A549 (cell line): ENCODE measurements around the gene BRD1. TPM values are rescaled to one million over a fixed set of nuclear protein-coding genes. Genes with fewer than 3 reads are reported as not detected.

ENCODE experiments used
- ATAC-seq, 2 experiments: fragments of 200-7000 bp in 1 of 2; fragments of >200 bp in 1 of 2; cut with Nextera tagmentation in 1 of 2; cut with Tn5 transposase in 1 of 2; 3 replicates each; pipeline versions ENCODE4 v1.8.0 to v1.9.1; 2018 to 2020; ENCODE audit warnings: mild to moderate bottlenecking in 1 of 2, moderate library complexity in 1 of 2
- CTCF ChIA-PET: fragments of 300-600 bp; sonication (Branson Sonifier 250); formaldehyde crosslinking; extraction: SDS; loops from one replicate; lab custom pipeline; 2021; ENCODE audit warnings: antibody characterized with exemption, inconsistent platforms; lab: Yijun Ruan, JAX
- POLR2A ChIA-PET: fragments of 350-600 bp; formaldehyde crosslinking; extraction: SDS; loops from one replicate; lab custom pipeline; 2021; ENCODE audit warnings: antibody characterized with exemption, inconsistent platforms; lab: Yijun Ruan, JAX
- DNase-seq, 2 experiments: peaks; one replicate each; pipeline versions ENCODE4 v3.0.0 to v3.0.0-alpha.2; 2011 to 2016; ENCODE audit warnings: low read depth in 1 of 2, low spot score in 1 of 2
- FAIRE-seq: peaks from 2 replicates; lab custom pipeline; 2011; peaks lifted over from hg19 to GRCh38; lab: Jason Lieb, UNC
- H3K27ac ChIP-seq, 2 experiments: fragments of >200 bp; sonication (Bioruptor Twin); formaldehyde crosslinking; 3 replicates each; pipeline ENCODE4 v1.5.1; 2016 to 2017
- H3K4me1 ChIP-seq: fragments of >200 bp; sonication (Bioruptor Twin); formaldehyde crosslinking; 3 replicates; pipeline ENCODE4 v1.6.1; 2016
- H3K4me2 ChIP-seq: fragments of >200 bp; sonication (Bioruptor Twin); formaldehyde crosslinking; 3 replicates; pipeline ENCODE4 v1.6.1; 2016
- H3K4me3 ChIP-seq: fragments of >200 bp; sonication (Bioruptor Twin); formaldehyde crosslinking; 3 replicates; pipeline ENCODE4 v1.5.1; 2016
- H3K9me3 ChIP-seq: fragments of >200 bp; sonication (Bioruptor Twin); formaldehyde crosslinking; 3 replicates; pipeline ENCODE4 v1.6.1; 2016
- CEBPB ChIP-seq, 2 experiments: fragments of >200 bp in 1 of 2; sonication (Bioruptor Twin) in 1 of 2; formaldehyde crosslinking in 1 of 2; IDR thresholded peaks; 2 replicates each; pipeline ENCODE4 v1.6.1; 2012 to 2016
- CHD2 ChIP-seq: fragments of 150-350 bp; IDR thresholded peaks from 2 replicates; pipeline ENCODE4 v1.6.1; 2014; ENCODE audit warnings: low read length; ENCODE audit not compliant: partially characterized antibody
- CHD4 ChIP-seq: fragments of 200-600 bp; sonication (generic); IDR thresholded peaks from 2 replicates; pipeline ENCODE4 v1.6.1; 2016; ENCODE audit warnings: antibody characterized with exemption, mild to moderate bottlenecking, borderline replicate concordance
- CTCF ChIP-seq: fragments of >200 bp; sonication (Bioruptor Twin); formaldehyde crosslinking; IDR thresholded peaks from 3 replicates; pipeline ENCODE4 v1.5.1; 2016
- ELK1 ChIP-seq: fragments of 150-350 bp; IDR thresholded peaks from 2 replicates; pipeline ENCODE4 v1.6.1; 2014; ENCODE audit warnings: low read depth, mild to moderate bottlenecking, low read length
- GATA3 ChIP-seq: IDR thresholded peaks from 2 replicates; pipeline ENCODE4 v1.6.1; 2012; ENCODE audit warnings: borderline replicate concordance
- HEYL ChIP-seq: fragments of 250-450 bp; sonication (Bioruptor Pico); IDR thresholded peaks from 2 replicates; pipeline ENCODE4 v1.8.0; 2021; ENCODE audit warnings: mild to moderate bottlenecking, moderate library complexity
- HMGXB4 ChIP-seq: fragments of 250-450 bp; sonication (Bioruptor Pico); IDR thresholded peaks from 2 replicates; pipeline ENCODE4 v1.5.0; 2021; ENCODE audit warnings: mild to moderate bottlenecking, moderate library complexity, borderline replicate concordance
- NR3C1 ChIP-seq: fragments of >200 bp; sonication (Bioruptor Twin); formaldehyde crosslinking; IDR thresholded peaks from 3 replicates; pipeline ENCODE4 v1.6.1; 2017
- PBX3 ChIP-seq: IDR thresholded peaks from 2 replicates; pipeline ENCODE4 v1.6.1; 2012
- PHF8 ChIP-seq: fragments of 200-600 bp; sonication (generic); IDR thresholded peaks from 2 replicates; pipeline ENCODE4 v1.6.1; 2016; ENCODE audit warnings: low read depth, mild to moderate bottlenecking, antibody characterized with exemption, moderate library complexity, borderline replicate concordance
- POLR2AphosphoS2 ChIP-seq: conservative IDR thresholded peaks from 2 replicates; pipeline ENCODE4 v1.6.1; 2012; ENCODE audit warnings: low read length, improper control_type of control experiment, inconsistent platforms
- RNF2 ChIP-seq: fragments of 200-600 bp; sonication (generic); IDR thresholded peaks from 2 replicates; pipeline ENCODE4 v1.6.1; 2016; ENCODE audit warnings: low read depth, mild to moderate bottlenecking, antibody characterized with exemption, moderate library complexity, borderline replicate concordance
- SMC3 ChIP-seq: fragments of >200 bp; sonication (Bioruptor Twin); formaldehyde crosslinking; IDR thresholded peaks from 3 replicates; pipeline ENCODE4 v1.6.1; 2018; ENCODE audit warnings: inconsistent platforms
- USF2 ChIP-seq: fragments of 450-650 bp; IDR thresholded peaks from 2 replicates; pipeline ENCODE4 v1.6.1; 2014; ENCODE audit warnings: antibody characterized with exemption
- ZC3H11A ChIP-seq: fragments of 450-650 bp; IDR thresholded peaks from 2 replicates; pipeline ENCODE4 v1.6.1; 2014; ENCODE audit warnings: antibody characterized with exemption, mild to moderate bottlenecking
- WGBS: methylation state at CpG from one replicate; pipeline ENCODE4 v1.1.6; 2017; ENCODE audit errors: missing lambda C conversion rate; 5-methylcytosine and 5-hydroxymethylcytosine counted together
- polyA plus RNA-seq, 4 experiments: library from polyadenylated mRNA; depleted of rRNA in 3 of 4; stranded (reverse); fragments of >200 nt; fragmentation: RNase III in 1 of 4; extraction: RNeasy Plus Mini Kit Qiagen cat#74134 plus additional on column Dnase treatment in 1 of 4; gene quantifications; 2 replicates in 3 of 4; 3 replicates in 1 of 4; pipeline ENCODE4 v1.2.3, GENCODE V29; 2011 to 2017
- TF ChIP-seq, protein P1 (sequence below): fragments of 250-450 bp; sonication (Bioruptor Pico); IDR thresholded peaks from 2 replicates; pipeline ENCODE4 v1.5.0; 2020; ENCODE audit warnings: low read depth, mild to moderate bottlenecking, moderate library complexity
- TF ChIP-seq, protein P2 (sequence below): fragments of >200 bp; sonication (Bioruptor Twin); formaldehyde crosslinking; IDR thresholded peaks from 3 replicates; pipeline ENCODE4 v1.6.1; 2016

BRD1 gene
- polyA plus RNA-seq, 2 of the 4 experiments (the other 2 are of a cell fraction) = 3.7 to 11.5 TPM

DNA sequence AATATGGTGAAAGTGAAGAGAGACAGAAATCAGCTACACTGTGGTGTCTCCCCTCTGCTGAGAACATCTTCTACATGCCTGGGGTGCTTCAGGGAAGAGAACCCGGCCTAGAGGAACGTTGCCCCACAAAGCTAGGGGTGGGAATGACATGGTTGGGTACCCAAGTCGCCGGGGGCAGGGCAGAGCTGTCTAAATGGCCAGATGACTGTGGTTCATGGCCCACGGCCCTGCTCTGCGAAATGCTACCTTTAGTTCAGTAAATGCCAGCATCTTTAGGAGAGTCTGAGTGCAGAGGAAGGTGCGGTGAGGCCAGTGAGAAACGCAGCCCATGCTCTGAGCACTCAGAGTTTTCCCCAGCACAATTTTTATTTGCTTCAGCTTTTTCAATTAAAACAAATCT lies 12.8 kb downstream of the BRD1 start (continued):
- TF ChIP-seq ELK1 (no peak), CHD4 (no peak), POLR2AphosphoS2 (no peak)
- TF ChIP-seq, protein P1, sequence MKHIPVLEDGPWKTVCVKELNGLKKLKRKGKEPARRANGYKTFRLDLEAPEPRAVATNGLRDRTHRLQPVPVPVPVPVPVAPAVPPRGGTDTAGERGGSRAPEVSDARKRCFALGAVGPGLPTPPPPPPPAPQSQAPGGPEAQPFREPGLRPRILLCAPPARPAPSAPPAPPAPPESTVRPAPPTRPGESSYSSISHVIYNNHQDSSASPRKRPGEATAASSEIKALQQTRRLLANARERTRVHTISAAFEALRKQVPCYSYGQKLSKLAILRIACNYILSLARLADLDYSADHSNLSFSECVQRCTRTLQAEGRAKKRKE = no peak

DNA sequence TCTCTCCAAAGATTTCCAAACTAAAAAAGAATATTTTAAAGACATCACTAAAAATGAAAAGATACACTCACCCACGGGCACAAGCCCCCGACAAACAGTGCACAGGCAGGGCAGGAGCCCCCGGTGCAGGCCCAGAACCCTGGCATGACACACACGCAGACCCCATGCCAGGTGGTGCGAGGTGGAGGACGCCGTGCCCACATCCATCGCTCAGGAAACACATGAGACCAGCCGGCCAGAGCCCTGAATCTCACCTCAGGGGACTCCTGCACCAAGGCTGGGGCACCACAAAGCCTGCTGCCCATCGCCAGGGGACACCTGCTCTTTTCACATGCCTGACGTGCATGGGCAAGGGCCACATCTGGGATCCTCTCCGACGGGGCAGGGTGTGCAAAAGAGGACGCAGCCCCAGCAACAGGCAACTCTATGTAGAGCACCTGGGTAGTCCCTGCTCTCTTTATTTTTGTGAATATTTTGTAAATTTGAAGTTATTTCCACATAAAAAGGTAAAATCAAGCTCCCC lies 13.4 kb downstream of the BRD1 start:
- CTCF ChIA-PET = no interaction called here
- no peaks in the 10 kb centered on the region for H3K9me3 ChIP-seq
- no peak for DNase-seq
- WGBS = 92% methylated on average over 11 of the region's 14 CpGs
- H3K4me1 ChIP-seq = peaks cover 16% of the 10 kb centered on the region; the same call in 1 of the 3 replicates
- no peak for ATAC-seq
- no peak overlapping the region for H3K27ac ChIP-seq
- TF ChIP-seq GATA3 = no peak
- TF ChIP-seq, all 56 proteins: peak for 0
- POLR2A ChIA-PET = no interaction called here
- Histone ChIP-seq H3K4me3 (no peak overlapping the region), H3K4me2 (no peak overlapping the region)
- FAIRE-seq = no peak

- peak; percentile 28 to 52; a peak in 4 of 6 replicates for ATAC-seq
- FAIRE-seq = no peak
- DNase-seq = no peak
- 88% methylated on average over 8 of the region's 11 CpGs for WGBS
- H3K9me3 ChIP-seq = no peaks in the 10 kb centered on the region
- ChIA-PET CTCF (interaction anchor here (0.6 to 1.2 kb wide), 2 partner anchors 10 to 17 kb away, joined by 3 to 4 read pairs; no protein-coding TSS in a partner anchor), POLR2A (no interaction called here)
- no peak overlapping the region for H3K4me2 ChIP-seq
- TF ChIP-seq, protein P2, sequence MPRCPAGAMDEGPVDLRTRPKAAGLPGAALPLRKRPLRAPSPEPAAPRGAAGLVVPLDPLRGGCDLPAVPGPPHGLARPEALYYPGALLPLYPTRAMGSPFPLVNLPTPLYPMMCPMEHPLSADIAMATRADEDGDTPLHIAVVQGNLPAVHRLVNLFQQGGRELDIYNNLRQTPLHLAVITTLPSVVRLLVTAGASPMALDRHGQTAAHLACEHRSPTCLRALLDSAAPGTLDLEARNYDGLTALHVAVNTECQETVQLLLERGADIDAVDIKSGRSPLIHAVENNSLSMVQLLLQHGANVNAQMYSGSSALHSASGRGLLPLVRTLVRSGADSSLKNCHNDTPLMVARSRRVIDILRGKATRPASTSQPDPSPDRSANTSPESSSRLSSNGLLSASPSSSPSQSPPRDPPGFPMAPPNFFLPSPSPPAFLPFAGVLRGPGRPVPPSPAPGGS = no peak
- TF ChIP-seq CEBPB (IDR thresholded peaks at IDR 0.05) (no peak), USF2 (no peak), ZC3H11A (no peak), PHF8 (no peak)
- no peak overlapping the region for H3K27ac ChIP-seq
- peaks cover 16% of the 10 kb centered on the region; the same call in 1 of the 3 replicates for H3K4me1 ChIP-seq
- H3K4me3 ChIP-seq = no peak overlapping the region
Measured at GRCh38 chr22:49812838-49813237, 14.8 kb downstream of the BRD1 start.

- DNase-seq = no peak
- TF ChIP-seq HEYL (CRISPR knock-in tag) = no peak
- TF ChIP-seq SMC3 = no peak
- no peak for TF ChIP-seq RNF2
- TF ChIP-seq GATA3 = no peak
- TF ChIP-seq HMGXB4 (CRISPR knock-in tag) = no peak
- no peak for TF ChIP-seq NR3C1
- no peak for TF ChIP-seq ELK1
- no peak for TF ChIP-seq PBX3
- no peak for TF ChIP-seq CTCF
- no peak for TF ChIP-seq CHD2
Measured at GRCh38 chr22:49811020-49811791, 16.5 kb downstream of the BRD1 start.

More at GRCh38 chr22:49811020-49811791, 16.5 kb downstream of the BRD1 start:
- WGBS = 85% methylated on average over 18 of the region's 18 CpGs
- no peak overlapping the region for H3K27ac ChIP-seq
- ATAC-seq (no peak), FAIRE-seq (no peak)
- no peak overlapping the region for H3K4me3 ChIP-seq
- H3K4me2 ChIP-seq = no peak overlapping the region
- ChIA-PET POLR2A (no interaction called here), CTCF (no interaction called here)
- H3K9me3 ChIP-seq = no peaks in the 10 kb centered on the region
- peaks cover 15% of the 10 kb centered on the region; the same call in 1 of the 3 replicates for H3K4me1 ChIP-seq
